Raji (cell line): Measurements from ENCODE around the gene POLR2M.

ENCODE experiments used
- POLR2A ChIP-seq: IDR thresholded peaks from 2 replicates; pipeline ENCODE4 v1.6.1; 2011; ENCODE audit warnings: low read depth, low read length, control low read depth; ENCODE audit not compliant: insufficient read depth

The POLR2M gene

GRCh38 chr15:57718309-57718708, 11.8 kb downstream of the POLR2M start:
- no peak for TF ChIP-seq POLR2A

- TF ChIP-seq POLR2A = no peak
Measured at GRCh38 chr15:57720867-57721266, 14.4 kb downstream of the POLR2M start.

GRCh38 chr15:57726411-57726810, 19.9 kb downstream of the POLR2M start:
- no peak for TF ChIP-seq POLR2A

GRCh38 chr15:57727031-57727430, 20.5 kb downstream of the POLR2M start:
- TF ChIP-seq POLR2A = no peak

GRCh38 chr15:57728436-57728835, 21.9 kb downstream of the POLR2M start:
- TF ChIP-seq POLR2A = no peak

- TF ChIP-seq POLR2A = no peak
Measured at GRCh38 chr15:57730876-57731275, 24.4 kb downstream of the POLR2M start.

GRCh38 chr15:57731530-57732103, 25.1 kb downstream of the POLR2M start:
- TF ChIP-seq POLR2A = no peak

- no peak for TF ChIP-seq POLR2A
Measured at GRCh38 chr15:57732526-57733331, 26.2 kb downstream of the POLR2M start.

GRCh38 chr15:57734860-57735259, 28.3 kb downstream of the POLR2M start:
- no peak for TF ChIP-seq POLR2A

- TF ChIP-seq POLR2A = no peak
Measured at GRCh38 chr15:57735431-57735830, 28.9 kb downstream of the POLR2M start.

- TF ChIP-seq POLR2A = no peak
Measured at GRCh38 chr15:57735891-57736290, 29.4 kb downstream of the POLR2M start.

- TF ChIP-seq POLR2A = no peak
Measured at GRCh38 chr15:57736591-57736990, 30.1 kb downstream of the POLR2M start.

- TF ChIP-seq POLR2A = no peak
Measured at GRCh38 chr15:57738734-57739237, 32.3 kb downstream of the POLR2M start.

GRCh38 chr15:57740048-57740447, 33.5 kb downstream of the POLR2M start:
- no peak for TF ChIP-seq POLR2A

GRCh38 chr15:57741089-57741488, 34.6 kb downstream of the POLR2M start:
- TF ChIP-seq POLR2A = no peak

GRCh38 chr15:57743424-57743823, 36.9 kb downstream of the POLR2M start:
- no peak for TF ChIP-seq POLR2A
